Small intestine (tissue), 16 donors: ENCODE results near the gene STRADB. TPM values are rescaled to one million over a fixed set of nuclear protein-coding genes. Genes with fewer than 3 reads are reported as not detected.

Experiments
- DNase-seq, 2 donors: peaks; one replicate each; pipeline versions ENCODE4 v3.0.0 to v3.0.0-alpha.2; 2013
- FAIRE-seq: peaks from 2 replicates; lab custom pipeline; 2012; peaks lifted over from hg19 to GRCh38; lab: Jason Lieb, UNC
- H3K27ac ChIP-seq, 3 donors: one replicate each; pipeline ENCODE4 v1.5.1; 2013; ENCODE audit warnings: low read length in 2 of 3, mild to moderate bottlenecking in 2 of 3, control low read depth in 1 of 3, inconsistent platforms in 1 of 3, low read depth in 1 of 3, moderate library complexity in 1 of 3
- H3K27me3 ChIP-seq, 3 donors: one replicate each; pipeline ENCODE4 v1.6.1; 2013; ENCODE audit warnings: low read length in 3 of 3, inconsistent platforms in 1 of 3; ENCODE audit not compliant: control insufficient read depth in 3 of 3, insufficient read depth in 3 of 3
- H3K36me3 ChIP-seq, 3 donors: one replicate each; pipeline ENCODE4 v1.6.1; 2013; ENCODE audit warnings: low read length in 3 of 3, inconsistent platforms in 1 of 3, low read depth in 1 of 3, mild to moderate bottlenecking in 1 of 3, moderate library complexity in 1 of 3; ENCODE audit not compliant: control insufficient read depth in 3 of 3, insufficient read depth in 2 of 3
- H3K4me1 ChIP-seq, 3 donors: one replicate each; pipeline ENCODE4 v1.6.1; 2013; ENCODE audit warnings: low read length in 2 of 3, inconsistent platforms in 1 of 3, low read depth in 1 of 3, mild to moderate bottlenecking in 1 of 3, moderate library complexity in 1 of 3; ENCODE audit not compliant: control insufficient read depth in 3 of 3, insufficient read depth in 2 of 3
- H3K4me3 ChIP-seq, 3 donors: one replicate each; pipeline ENCODE4 v1.5.1; 2013; ENCODE audit warnings: low read length in 3 of 3, control low read depth in 1 of 3, inconsistent platforms in 1 of 3, low read depth in 1 of 3, mild to moderate bottlenecking in 1 of 3, moderate library complexity in 1 of 3
- H3K9me3 ChIP-seq, 2 donors: one replicate each; pipeline ENCODE4 v1.6.1; 2013; ENCODE audit warnings: low read depth in 1 of 2, low read length in 1 of 2; ENCODE audit not compliant: control insufficient read depth in 2 of 2, insufficient read depth in 1 of 2
- WGBS, 3 donors: extraction: QIAGEN DNeasy Blood & Tissue Kit; methylation state at CpG; one replicate each; pipeline ENCODE4 v1.1.7; 2013; 5-methylcytosine and 5-hydroxymethylcytosine counted together
- long read RNA-seq, 10 donors: transcript quantifications; one replicate each; lab custom pipeline, GENCODE V29; 2026
- polyA plus RNA-seq, 4 donors: library from polyadenylated mRNA; stranded (reverse) in 3 of 4; unstranded in 1 of 4; fragments of 200-250 nt in 3 of 4; fragments of 120-200 nt in 1 of 4; gene quantifications; one replicate each; pipeline versions ENCODE4 v1.2.1 to v1.2.3, GENCODE V29; 2013
- donor health status: healthy with polysubstance abuse.
- donor health status: control.
- donor health status: control.
- donor health status: Bipolar disorder and iron deficiency.
- donor health status: healthy.

The STRADB gene
- polyA plus RNA-seq, result 100 to 1,000 TPM in 2 of 4 donors, 10 to 100 TPM in 2; 30.3 to 160 (median 97.6) TPM
- long read RNA-seq, donor 1, result 0 reads
- long read RNA-seq, donor 2, partial matches to known transcripts, result 0 of 3 reads
- long read RNA-seq, donor 2, other reads (novel, unspliced or antisense), result 0 of 3 reads
- long read RNA-seq, donor 3, partial matches to known transcripts, result 0 of 3 reads
- long read RNA-seq, donor 3, other reads (novel, unspliced or antisense), result 0 of 3 reads
- long read RNA-seq, donor 4, result 0 reads
- long read RNA-seq, donor 5, partial matches to known transcripts, result 7 of 9 reads
- long read RNA-seq, donor 5, other reads (novel, unspliced or antisense), result 0 of 9 reads
- long read RNA-seq, donor 6, partial matches to known transcripts, result 0 of 3 reads
- long read RNA-seq, donor 6, other reads (novel, unspliced or antisense), result 0 of 3 reads
- long read RNA-seq, donor 7, result 0 reads
- long read RNA-seq, donor 8, result 0 reads
- long read RNA-seq, donor 9, partial matches to known transcripts, result 0 of 4 reads
- long read RNA-seq, donor 9, other reads (novel, unspliced or antisense), result 0 of 4 reads
- long read RNA-seq, donor 10, transcript STRADB-201 (12 exons, 2,293 nt), result major isoform, 5 of 21 reads
- long read RNA-seq, donor 10, partial matches to known transcripts, result 16 of 21 reads
- long read RNA-seq, donor 10, other reads (novel, unspliced or antisense), result 0 of 21 reads

- no peaks in the 10 kb centered on the region for H3K36me3 ChIP-seq
- FAIRE-seq (no peak), DNase-seq (peak; percentile 95 to 97)
- WGBS, 3 donors, result 0 to 1% (median 0%) methylated on average over 55 to 78 of the region's 78 CpGs
- H3K27ac ChIP-seq, result peak within 1 kb of the TSS; percentile 87 to 92 (median 92)
- no peaks in the 10 kb centered on the region for H3K27me3 ChIP-seq
- no peaks in the 10 kb centered on the region for H3K9me3 ChIP-seq
- peak within 1 kb of the TSS; percentile 79 to 93 (median 83) for H3K4me3 ChIP-seq
- peaks cover 3 to 24% (median 6%) of the 10 kb centered on the region in 3 donors for H3K4me1 ChIP-seq
Observed at GRCh38 chr2:201451292-201452057, at the start of gene STRADB, which contains the start of gene TRAK2. Gene STRADB, plus strand, starts transcription at chr2:201451740. Its CDS starts 3,101 bp downstream, at chr2:201454841. Gene TRAK2, minus strand, starts transcription at chr2:201451458. Its CDS starts 30,951 bp downstream, at chr2:201420507.

- no peak for FAIRE-seq
- Histone ChIP-seq H3K4me3 (no peak overlapping the region), H3K9me3 (no peaks in the 10 kb centered on the region), H3K27ac (no peak overlapping the region), H3K36me3 (peaks cover 0 to 2% (median 2%) of the 10 kb centered on the region in 3 donors), H3K27me3 (no peaks in the 10 kb centered on the region), H3K4me1 (peaks cover 3 to 35% (median 4%) of the 10 kb centered on the region in 3 donors)
- DNase-seq, result no peak
- WGBS, 3 donors, result 23 to 73% (median 38%) methylated on average over 3 of the region's 3 CpGs
Observed at GRCh38 chr2:201401815-201402214, 49.7 kb upstream of the STRADB start.

- DNase-seq (peak in 1 of 2 donors; percentile 32), FAIRE-seq (no peak)
- Histone ChIP-seq H3K4me1 (peaks cover 3 to 35% (median 4%) of the 10 kb centered on the region in 3 donors), H3K9me3 (no peaks in the 10 kb centered on the region), H3K4me3 (no peak overlapping the region), H3K27me3 (no peaks in the 10 kb centered on the region), H3K27ac (no peak overlapping the region), H3K36me3 (peaks cover 0 to 2% (median 2%) of the 10 kb centered on the region in 3 donors)
- WGBS, 3 donors, result 75 to 81% (median 77%) methylated on average over 6 of the region's 6 CpGs
Observed at GRCh38 chr2:201402651-201403562, 48.6 kb upstream of the STRADB start.

GRCh38 chr2:201403880-201404279 lies 47.7 kb upstream of the STRADB start:
- Histone ChIP-seq H3K27me3 (no peaks in the 10 kb centered on the region), H3K4me3 (no peak overlapping the region), H3K36me3 (peaks cover 0 to 2% (median 2%) of the 10 kb centered on the region in 3 donors), H3K27ac (no peak overlapping the region), H3K4me1 (peaks cover 3 to 35% (median 4%) of the 10 kb centered on the region in 3 donors), H3K9me3 (no peaks in the 10 kb centered on the region)
- WGBS, 3 donors, result 68 to 83% (median 75%) methylated on average over 3 of the region's 3 CpGs
- DNase-seq, result peak; percentile 21 to 59
- no peak for FAIRE-seq

- H3K27me3 ChIP-seq, result no peaks in the 10 kb centered on the region
- H3K27ac ChIP-seq, result peak overlapping the region in 1 of 3 donors; percentile 75
- DNase-seq (peak in 1 of 2 donors; percentile 47), FAIRE-seq (no peak)
- WGBS, 3 donors, result 45 to 74% (median 48%) methylated on average over 3 of the region's 3 CpGs
- H3K9me3 ChIP-seq, result no peaks in the 10 kb centered on the region
- H3K4me1 ChIP-seq, result peaks cover 3 to 35% (median 4%) of the 10 kb centered on the region in 3 donors
- no peak overlapping the region for H3K4me3 ChIP-seq
- H3K36me3 ChIP-seq, result peaks cover 0 to 2% (median 0%) of the 10 kb centered on the region in 3 donors
Observed at GRCh38 chr2:201404699-201405280, 46.8 kb upstream of the STRADB start.

GRCh38 chr2:201406077-201406662 lies 45.4 kb upstream of the STRADB start:
- FAIRE-seq (no peak), DNase-seq (peak; percentile 73 to 74)
- WGBS, 3 donors, result 18 to 26% (median 22%) methylated on average over 3 of the region's 3 CpGs
- Histone ChIP-seq H3K36me3 (peaks cover 0 to 2% (median 0%) of the 10 kb centered on the region in 3 donors), H3K9me3 (no peaks in the 10 kb centered on the region), H3K4me1 (peaks cover 3 to 35% (median 4%) of the 10 kb centered on the region in 3 donors), H3K4me3 (no peak overlapping the region), H3K27ac (peak overlapping the region in 1 of 3 donors; percentile 75), H3K27me3 (no peaks in the 10 kb centered on the region)

GRCh38 chr2:201407265-201407664 lies 44.3 kb upstream of the STRADB start:
- H3K4me1 ChIP-seq, result peaks cover 3 to 26% (median 4%) of the 10 kb centered on the region in 3 donors
- DNase-seq (no peak), FAIRE-seq (no peak)
- no peak overlapping the region for H3K4me3 ChIP-seq
- H3K36me3 ChIP-seq, result peaks cover 0 to 2% (median 0%) of the 10 kb centered on the region in 3 donors
- no peak overlapping the region for H3K27ac ChIP-seq
- no peaks in the 10 kb centered on the region for H3K9me3 ChIP-seq
- H3K27me3 ChIP-seq, result no peaks in the 10 kb centered on the region
- WGBS, 3 donors, result 89 to 95% (median 92%) methylated on average over 2 of the region's 2 CpGs
